Measurements from ENCODE around the gene ATPAF1.

GRCh38 chr1:46582972-46583371, 85.2 kb downstream of the ATPAF1 start:
- TF ChIP-seq FOXK2 (IDR thresholded peaks at IDR 0.05), result no peak
- TF ChIP-seq ARNT (IDR thresholded peaks at IDR 0.05), result no peak
- TF ChIP-seq BHLHE40 (IDR thresholded peaks at IDR 0.05; ENCODE audit: borderline replicate concordance), result no peak
- TF ChIP-seq SUZ12 (IDR thresholded peaks at IDR 0.05), result no peak
- TF ChIP-seq SP1 (IDR thresholded peaks at IDR 0.05), result no peak
- TF ChIP-seq NFRKB (IDR thresholded peaks at IDR 0.05), result no peak
- no peak for TF ChIP-seq FOXM1 (IDR thresholded peaks at IDR 0.05; ENCODE audit: borderline replicate concordance)
- TF ChIP-seq CTBP1 (IDR thresholded peaks at IDR 0.05; ENCODE audit: borderline replicate concordance), result no peak
- no peak for TF ChIP-seq PKNOX1 (IDR thresholded peaks at IDR 0.05)
- no peak for TF ChIP-seq HDGF (IDR thresholded peaks at IDR 0.05; ENCODE audit: borderline replicate concordance)

All from HEK293T (cell line).